HG03039 (cell line): ENCODE results near the gene ADIPOR2.
"Not testable (repeated sequence)": the region's sequence is repeated elsewhere in the genome, so short reads cannot be mapped to it uniquely, and the experiment has no call there.

Experiments
- ATAC-seq: cut with Tn5 transposase; IDR thresholded peaks from one replicate; pipeline ENCODE4 v1.9.1; 2021; ENCODE audit warnings: mild to moderate bottlenecking, moderate library complexity; ENCODE audit not compliant: unreplicated experiment

The ADIPOR2 gene

DNA sequence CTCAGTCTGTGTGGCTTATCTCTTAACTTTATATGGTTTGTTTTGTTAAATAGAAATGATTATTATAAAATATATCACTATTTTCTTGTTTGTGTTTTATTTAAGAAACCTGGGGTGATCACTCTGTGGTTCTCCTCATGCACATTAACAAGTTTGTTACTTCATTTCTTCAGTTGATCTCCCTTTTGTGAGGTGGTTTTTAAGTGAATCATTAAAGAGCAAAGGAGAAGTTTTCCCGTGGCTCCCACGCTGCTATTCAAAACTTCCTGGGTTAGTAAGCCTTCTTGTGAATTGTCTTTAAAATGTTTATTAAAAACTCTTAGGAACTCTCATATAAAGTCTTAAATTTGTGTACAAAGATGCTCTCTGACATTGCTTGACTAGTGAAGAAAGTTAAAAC is 11.8 kb downstream of the ADIPOR2 start:
- no peak for ATAC-seq

DNA sequence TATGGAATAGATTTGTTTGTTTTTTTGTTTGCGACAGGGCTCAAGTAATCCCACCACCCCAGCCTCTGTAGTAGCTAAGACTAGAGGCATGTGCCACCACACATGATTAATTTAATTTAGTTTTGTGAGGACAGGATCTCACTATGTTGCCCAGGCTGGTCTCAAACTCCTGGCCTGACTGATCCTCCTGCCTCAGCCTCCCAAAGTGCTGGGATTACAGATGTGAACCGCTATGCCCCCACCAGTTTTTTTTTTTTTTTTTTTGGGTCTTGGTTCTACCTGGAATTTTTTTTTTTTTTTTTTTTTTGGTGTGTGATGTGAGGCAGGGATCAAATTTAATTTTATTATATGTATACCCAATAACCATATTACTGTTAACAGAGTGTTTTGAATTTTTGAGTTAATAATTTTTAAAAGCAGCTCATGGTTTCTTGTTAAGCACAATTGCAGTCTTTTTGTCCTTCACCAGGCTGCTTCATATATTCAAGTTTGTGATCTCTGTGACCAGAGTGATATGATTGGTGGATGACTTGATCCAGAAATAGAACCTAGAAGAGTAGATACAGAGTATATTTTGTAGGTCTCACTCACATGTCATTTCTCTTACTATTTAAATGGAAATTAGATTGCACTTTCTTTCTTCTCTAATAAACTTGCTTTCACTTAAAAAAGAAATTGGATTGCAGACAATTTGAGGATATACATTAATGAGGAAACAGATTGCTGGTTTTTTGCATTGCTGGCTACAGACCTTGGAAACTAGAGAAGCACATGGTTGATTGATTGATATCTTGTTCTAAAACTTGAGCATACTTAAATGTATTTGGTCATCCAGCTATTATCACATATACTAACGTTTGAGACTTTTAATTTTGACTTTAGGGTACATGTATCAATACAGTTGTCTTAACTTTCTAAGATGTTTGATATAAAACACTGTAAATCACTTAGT is 13.2 kb downstream of the ADIPOR2 start:
- no peak for ATAC-seq

DNA sequence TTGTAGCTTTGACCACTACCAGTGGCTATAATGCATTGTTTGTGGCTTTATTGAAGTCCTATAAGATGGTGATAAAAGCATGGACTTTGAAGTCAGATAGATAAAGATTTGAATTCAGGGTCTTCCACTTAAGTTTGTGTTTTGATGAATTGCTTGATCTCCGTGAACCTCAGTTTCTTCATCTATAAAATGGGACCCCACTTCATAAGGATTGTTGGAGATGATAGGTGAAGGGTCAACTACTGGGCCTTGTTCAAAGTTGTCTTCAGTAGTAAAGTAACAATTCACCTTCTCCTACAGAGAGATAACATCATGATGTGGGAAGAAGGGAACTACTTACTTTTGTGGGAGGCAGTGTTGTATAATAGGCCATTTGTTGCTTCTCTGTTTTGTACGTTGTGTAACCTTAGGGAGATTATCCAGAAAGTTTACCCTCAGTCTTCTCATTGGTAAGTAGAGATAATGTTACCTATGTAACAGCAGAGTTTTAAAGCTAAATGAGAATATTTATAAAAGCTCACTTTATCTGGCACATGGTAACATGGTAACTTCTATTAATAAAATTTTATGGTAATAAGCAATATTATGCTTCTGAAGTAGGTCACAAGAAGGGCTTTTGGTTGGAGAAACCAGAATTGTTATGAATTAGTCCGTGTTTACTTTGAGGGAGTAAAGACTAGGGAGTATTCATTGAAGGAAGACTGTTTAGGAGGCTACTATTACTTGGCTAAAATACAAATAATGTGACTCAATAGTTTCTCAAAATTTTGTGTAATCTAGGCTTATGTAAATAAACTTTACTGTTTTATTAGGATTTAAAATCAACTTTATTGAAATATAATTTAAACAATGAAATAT is 15.1 kb downstream of the ADIPOR2 start:
- ATAC-seq, result no peak

DNA sequence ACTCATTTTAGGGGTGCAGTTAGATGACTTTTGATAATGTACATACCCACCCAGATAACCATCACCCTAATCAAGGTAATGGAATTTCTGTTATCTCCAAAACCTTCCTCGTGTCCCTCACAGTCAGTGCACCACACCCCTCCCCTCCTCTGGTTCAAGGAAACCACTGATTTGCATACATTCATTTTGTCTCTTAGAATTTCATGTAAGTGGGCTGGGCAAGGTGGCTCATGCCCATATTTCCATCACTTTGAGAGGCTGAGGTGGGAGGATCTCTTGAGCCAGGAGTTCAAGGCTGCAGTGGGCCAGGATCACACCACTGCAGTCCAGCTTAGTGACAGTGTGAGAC is 15.7 kb downstream of the ADIPOR2 start:
- no peak for ATAC-seq

DNA sequence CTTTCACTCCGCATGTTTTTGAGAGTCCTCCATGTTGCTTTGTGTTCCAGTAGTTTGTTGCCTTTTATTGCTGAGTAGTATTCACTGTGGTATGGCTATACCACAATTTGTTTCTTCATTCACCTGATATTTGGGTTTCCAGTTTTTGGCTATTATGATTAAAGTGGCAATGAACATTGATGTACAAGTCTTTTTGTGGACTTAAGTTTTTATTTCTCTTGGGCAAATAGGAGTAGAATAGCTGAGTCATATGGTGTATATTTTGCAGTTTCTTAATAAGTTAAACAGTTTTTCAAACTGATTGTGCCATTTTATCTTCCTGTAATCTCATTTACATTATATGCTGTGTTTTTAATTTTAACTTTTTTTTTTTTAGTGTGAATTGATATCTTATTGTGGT is 16.2 kb downstream of the ADIPOR2 start:
- ATAC-seq, result no peak

DNA sequence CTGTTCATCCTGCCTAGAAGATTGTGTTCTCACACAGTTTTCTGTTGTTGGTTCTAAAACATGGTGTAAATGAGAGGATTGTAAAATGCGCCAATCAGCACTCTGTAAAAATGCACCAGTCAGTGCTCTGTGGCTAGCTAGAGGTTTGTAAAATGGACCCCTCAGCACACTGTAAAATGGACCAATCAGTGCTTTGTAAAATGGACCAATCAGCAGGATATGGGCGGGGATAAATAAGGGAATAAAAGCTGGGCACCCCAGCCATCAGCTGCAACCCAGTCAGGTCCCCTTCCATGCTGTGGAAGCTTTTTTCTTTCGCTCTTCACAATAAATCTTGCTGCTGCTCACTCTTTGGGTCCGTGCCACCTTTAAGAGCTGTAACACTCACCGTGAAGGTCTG is 19.1 kb downstream of the ADIPOR2 start:
- not testable (repeated sequence) for ATAC-seq

DNA sequence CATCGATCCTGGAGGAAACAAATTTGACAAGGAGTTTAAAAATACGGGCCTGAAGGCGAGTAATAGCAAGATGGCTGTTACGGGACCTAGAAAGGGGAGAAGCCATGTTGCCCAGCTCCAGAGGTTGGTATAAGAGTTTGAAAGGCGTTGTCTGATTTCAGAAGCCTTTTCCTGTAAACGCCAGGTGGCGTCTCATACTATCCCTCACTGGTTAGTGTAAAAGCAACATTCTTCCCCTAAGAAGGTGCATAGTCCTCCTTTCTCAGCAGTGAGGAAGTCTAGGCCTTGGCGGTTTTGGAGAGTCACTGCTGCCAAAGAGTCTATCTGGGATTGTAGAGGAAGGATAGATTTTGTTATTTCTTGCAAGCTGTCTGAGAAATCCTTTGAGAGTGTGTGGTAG is 20.0 kb downstream of the ADIPOR2 start:
- not testable (repeated sequence) for ATAC-seq

DNA sequence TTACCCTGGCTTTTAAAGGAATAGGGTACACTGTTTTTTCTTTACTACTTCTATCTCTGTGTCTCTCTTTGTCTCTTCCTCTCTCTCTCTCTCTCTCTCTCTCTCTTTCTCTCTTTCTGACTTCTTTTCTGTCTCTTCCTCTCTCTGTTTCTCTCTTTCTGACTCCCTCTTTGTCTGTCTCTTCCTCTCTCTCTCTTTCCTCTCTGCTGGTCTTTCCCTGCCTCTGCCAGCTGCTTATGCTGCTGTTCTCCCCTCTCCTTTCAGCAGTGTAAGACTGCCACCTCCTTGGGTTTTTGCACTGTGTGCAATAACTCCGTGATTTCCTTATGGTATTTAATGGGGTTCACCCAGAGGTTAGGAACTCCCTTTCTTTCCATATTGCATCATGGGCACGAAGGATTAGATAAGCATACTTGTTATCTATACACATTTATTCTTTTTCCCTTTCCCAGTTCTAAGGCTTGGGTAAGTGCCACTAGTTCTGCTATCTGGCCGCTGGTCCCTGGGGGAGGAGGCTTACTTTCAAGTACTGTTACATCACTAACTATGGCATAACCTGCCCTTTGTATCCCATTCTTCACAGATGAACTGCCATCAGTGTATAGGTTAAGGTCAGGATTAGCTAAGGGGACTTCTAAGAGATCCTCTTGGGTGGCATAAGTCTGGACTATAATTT is 20.8 kb downstream of the ADIPOR2 start:
- not testable (repeated sequence) for ATAC-seq

DNA sequence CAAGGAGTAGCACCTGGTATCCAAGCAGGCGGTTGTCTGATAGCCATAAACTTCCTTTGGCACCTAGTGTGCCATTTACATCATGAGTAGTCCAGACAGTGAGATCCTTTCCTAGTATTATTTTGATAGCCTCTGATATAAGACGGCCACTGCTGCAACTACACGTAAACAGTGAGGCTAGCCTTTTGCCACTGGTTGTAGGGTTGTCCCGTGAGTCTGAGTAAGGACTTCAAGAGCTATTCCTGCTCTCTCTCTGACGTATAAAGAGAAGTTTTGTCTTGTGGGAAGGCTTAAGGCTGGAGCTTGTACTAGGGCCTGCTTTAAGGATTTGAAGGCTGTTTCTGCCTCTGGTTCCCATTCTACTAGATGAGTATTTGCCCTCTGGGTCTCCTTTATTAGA is 21.4 kb downstream of the ADIPOR2 start:
- ATAC-seq, result not testable (repeated sequence)

DNA sequence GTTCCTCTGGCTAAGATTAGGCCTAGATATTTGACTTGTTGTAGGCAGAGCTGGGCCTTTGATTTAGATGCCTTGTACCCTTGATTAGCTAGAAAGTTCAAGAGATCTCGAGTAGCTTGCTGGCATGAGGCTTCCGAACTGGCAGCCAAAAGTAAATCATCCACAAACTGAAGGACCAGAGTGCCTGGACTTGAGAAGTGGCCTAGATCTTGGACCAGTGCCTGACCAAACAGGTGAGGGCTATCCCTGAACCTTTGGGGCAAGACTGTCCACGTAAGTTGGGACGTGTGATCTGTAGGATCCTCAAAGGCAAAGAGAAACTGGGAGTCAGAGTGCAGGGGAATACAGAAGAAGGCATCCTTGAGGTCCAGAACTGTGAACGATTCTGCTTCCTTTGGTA is 22.0 kb downstream of the ADIPOR2 start:
- not testable (repeated sequence) for ATAC-seq

DNA sequence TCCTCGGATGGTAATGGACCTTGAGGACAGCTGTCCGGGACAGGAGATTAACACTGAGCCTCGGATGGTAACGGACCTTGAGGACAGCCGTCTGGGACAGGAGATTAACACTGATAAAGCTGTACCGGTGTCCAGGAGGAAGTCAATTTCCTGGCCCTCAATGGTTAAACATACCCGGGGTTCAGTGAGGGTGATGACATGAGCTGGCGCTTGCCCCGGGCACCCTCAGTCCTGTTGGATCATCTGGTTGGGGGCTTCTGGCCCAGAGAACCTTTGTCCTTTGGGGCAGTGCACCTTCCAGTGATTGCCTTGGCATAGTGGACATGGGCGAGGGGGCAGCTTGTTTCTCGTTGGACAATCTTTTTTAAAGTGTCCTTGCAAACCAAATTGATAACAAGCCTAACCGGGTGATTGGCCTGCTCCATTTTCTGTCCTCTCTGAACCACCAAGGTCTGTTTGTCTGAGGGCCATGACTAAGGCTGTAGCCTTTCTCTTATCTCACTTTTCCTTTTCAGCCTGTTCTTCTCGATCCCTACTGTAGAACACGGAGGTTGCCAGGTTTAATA is 23.0 kb downstream of the ADIPOR2 start:
- ATAC-seq, result not testable (repeated sequence)

DNA sequence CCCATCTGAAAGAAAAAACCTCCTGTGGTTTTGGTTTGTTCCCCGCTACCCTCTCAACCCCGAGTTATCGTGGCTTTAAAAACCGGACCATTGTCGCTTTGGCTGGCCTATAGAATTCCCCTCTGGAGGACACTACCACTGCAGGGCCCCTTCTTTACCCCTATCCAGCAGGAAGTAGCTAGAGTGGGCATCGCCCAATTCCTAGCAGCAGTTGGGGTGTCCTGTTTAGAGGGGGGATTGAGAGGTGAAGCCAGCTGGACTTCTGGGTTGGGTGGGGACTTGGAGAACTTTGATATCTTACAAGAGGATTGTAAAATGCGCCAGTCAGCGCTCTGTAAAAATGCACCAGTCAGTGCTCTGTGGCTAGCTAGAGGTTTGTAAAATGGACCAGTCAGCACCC is 24.6 kb downstream of the ADIPOR2 start:
- not testable (repeated sequence) for ATAC-seq

DNA sequence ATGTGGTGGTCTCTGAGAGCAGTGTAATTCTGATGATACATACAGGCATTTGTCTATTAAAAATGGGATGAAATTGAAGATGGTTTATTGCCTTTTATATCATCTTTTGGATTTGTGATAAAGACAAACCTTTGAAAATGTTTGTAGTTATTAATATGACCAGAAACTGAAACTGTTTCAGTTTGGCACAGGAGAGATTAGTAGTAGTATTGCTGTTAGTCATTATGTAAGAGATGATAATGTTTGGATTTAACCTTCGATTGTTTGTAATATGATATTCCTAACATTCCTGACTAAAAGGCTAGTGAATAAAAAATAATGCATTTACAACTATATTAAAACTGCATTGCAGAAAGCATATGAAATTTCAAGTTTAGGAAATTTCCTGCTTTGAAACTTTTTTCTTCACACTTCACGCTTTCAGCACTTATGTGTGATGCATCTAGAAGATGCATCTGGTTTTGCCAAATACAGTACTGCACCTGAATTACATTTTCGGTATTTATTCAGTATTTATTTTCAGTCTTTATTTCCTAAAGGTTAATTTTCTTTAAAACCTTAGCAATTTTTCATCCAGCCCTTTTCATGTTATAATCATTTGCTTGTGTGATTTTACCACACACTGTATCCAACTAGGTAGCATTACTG is 25.5 kb downstream of the ADIPOR2 start:
- ATAC-seq, result no peak

DNA sequence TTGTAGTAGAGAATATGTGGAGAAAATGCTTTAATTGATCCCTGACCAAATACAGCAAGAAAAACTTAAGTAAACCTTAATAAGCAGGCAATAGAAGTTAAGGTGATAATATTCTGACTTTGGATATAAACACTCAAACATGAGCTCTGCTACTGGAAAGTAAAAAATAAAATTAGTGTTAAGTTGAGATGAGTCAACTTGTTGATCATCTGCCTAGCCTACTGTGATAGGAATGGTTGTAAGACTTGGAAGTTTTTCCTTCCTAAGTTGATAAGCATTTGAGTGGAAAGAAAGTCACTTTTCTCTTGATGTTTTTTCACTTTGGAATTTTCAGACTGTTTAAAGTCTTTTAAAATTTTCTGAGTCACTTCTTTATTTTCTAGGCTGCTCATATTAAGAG is 26.0 kb downstream of the ADIPOR2 start:
- ATAC-seq, result no peak

DNA sequence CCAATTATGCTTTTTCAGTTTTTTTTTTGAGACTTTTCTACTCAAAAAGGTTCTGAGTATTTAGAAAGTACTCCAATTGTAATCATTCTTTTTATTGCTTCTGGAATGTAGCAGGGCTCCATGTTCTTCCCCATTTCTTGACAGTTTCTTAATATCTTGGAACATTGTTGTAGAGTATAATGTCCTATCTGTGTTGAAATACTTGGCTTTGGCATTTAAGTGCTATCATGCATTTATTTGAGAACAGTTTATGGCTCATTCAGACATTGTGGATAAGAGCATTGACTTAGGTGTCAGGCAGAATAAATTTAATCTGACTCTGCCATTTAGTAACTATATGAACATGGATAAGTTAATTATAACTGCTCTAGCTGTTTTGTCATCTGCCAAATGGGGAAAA is 28.3 kb downstream of the ADIPOR2 start:
- ATAC-seq, result no peak

DNA sequence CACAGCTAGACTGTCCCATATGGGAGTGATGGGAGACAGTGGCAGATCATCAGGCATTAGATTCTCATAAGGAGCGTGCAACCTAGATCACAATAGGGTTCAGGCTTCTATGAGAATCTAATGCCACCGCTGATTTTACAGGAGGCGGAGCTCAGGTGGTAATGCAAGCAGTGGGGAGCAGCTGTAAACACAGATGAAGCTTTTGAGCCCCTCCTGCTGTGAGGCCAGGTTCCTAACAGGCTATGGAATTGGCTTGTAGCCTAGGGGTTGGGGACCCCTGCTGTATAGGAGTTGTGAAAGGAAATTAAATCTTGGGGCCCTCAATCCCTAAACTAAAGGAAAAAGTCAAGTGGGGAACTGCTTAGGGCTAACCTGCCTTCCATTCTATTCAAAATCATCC is 29.6 kb downstream of the ADIPOR2 start:
- no peak for ATAC-seq

DNA sequence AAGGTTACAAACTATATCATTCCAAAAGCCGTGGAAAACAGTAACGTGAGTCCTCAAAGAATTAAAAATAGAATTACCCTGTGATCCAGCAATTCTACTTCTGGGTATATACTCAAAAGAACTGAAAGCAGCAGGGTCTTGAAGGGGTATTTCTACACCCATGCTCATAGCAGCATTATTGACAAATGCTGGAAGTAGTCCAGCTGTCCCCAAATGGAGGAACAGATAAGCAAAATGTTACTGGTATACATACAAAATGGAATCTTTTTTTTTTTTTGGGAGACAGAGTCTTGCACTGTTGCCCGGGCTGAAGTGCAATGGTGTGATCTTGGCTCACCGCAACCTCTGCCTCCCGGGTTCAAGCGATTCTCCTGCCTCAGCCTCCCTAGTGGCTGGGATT is 32.9 kb downstream of the ADIPOR2 start:
- ATAC-seq, result no peak

DNA sequence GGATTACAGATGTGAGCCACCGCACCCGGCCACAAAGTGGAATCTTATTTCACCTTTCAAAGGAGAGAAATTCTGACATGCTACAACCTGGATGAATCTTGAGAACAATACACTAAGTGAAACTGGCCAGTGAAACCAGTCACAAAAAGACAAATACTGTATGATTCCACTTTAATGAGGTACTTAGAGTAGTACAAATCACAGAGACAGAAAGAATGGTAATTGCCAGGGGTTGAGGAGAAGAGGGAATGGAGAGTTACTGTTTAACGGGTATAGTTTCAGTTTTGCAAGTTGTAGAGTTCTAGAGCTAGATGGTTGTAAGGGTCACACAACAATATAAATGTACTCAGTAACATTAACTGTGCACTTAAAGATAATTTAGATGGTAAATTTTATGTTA is 33.4 kb downstream of the ADIPOR2 start:
- ATAC-seq, result no peak

DNA sequence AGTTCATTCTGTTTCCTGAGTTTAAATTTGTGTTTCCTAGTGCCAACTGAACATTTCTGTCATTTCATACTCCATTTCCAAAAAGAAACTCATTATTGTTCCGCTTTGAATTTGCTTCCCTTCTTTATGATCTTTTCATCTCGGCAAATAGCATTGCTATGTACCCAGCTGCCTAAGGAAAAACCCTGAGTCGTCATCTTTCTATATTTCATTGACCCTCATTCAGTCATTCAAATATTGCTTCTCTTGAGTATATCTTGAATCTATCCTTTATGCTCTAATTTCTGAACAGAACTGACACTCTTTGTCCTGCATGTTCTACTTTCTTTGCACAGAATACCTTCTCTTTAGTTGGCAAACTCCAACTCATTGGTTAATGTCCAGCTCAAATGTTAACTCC is 35.9 kb downstream of the ADIPOR2 start:
- ATAC-seq, result no peak

DNA sequence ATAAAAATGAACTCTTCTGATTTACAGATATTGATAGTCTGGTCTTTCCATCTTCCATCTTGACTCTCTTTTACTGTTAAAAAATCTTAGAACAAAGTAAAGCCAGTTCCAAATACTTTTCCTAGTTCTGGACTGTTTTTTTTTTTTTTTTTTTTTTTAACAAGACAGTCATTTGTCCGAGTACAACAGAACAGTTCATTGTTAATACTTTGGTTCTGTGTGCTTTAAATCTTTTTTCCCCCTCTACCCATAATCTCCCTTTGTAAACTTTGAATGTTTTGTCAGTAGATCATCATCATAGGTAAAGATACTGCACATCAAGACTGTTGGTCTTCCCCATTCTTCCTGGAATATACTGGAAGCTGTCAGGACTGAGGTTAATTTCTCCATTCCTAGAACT is 38.0 kb downstream of the ADIPOR2 start:
- ATAC-seq, result no peak
